ENCODE measurements around the gene TEC. TPM values are rescaled to one million over a fixed set of nuclear protein-coding genes. Genes with fewer than 3 reads are reported as not detected.

Gene TEC
- total and polyA plus RNA-seq, 2 of the 8 experiments (the other 6 are each of a cell fraction or from before 2014, with no cell fraction given) = 0.73 to 1.8 TPM

DNA sequence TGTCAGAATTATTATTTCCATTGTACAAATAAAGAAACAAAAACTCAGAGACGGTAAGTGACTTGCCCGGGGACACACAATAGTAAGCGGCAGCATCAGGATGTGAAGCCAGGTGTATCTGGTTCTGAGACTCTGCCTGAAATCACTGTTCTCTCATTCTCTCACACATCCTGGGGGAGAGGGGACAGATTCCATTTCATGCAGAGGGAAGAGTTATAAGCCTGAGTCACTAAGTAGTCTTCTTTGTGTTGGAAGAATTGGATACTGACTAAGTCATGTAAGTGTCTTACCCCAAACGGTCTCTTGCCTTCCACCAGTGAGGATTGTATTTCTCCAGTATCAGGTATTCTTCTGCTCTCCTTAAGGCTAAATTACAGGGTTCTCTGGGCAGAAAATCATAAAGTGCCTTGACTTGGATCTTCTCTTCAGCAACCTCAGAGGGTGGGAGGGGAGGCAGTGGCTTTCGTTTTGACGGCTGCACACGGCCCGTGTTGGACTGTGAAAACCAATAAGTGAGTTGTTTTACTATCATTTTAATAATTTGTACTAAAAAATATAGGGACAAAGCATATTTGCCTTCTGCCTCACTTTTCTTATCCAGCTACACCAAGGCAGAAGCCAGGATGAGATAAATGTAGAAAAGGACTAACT is 157.5 kb downstream of the TEC start:
- Histone ChIP-seq H2AFZ (ENCODE audit: low read length) (peak overlapping the region; percentile 60; the same call in 1 of the 2 replicates), H3K27ac (ENCODE audit: low read depth, low read length) (no peak overlapping the region), H4K8ac (ENCODE audit: extremely low read depth, insufficient read depth, low read length) (no peak overlapping the region), H3K27me3 (replicated peaks in 1 of 4; ENCODE audit: control insufficient read depth in 3 of 4, extremely low read depth in 1 of 4, insufficient read depth in 3 of 4, low read length in 3 of 4) (no peaks in the 10 kb centered on the region), H3K14ac (ENCODE audit: insufficient read length) (no peak overlapping the region), H3K23me2 (ENCODE audit: low read depth, low read length) (no peaks in the 10 kb centered on the region), H3K4me1 (replicated peaks in 1 of 4; ENCODE audit: control insufficient read depth in 3 of 4, insufficient read depth in 4 of 4, low read length in 3 of 4) (peaks cover 0 to 3% (median 1%) of the 10 kb centered on the region in 4 experiments; a peak in 3 of 7 replicates), H4K5ac (ENCODE audit: insufficient read length, low read depth, low read length) (no peak overlapping the region), H2BK20ac (ENCODE audit: low read length) (no peak overlapping the region), H3K79me2 (ENCODE audit: control insufficient read depth in 1 of 2, insufficient read depth in 2 of 2, low read length in 2 of 2) (no peaks in the 10 kb centered on the region), H3K9me3 (ENCODE audit: insufficient read depth in 2 of 2, low read depth in 1 of 2, low read length in 1 of 2) (no peaks in the 10 kb centered on the region), H2BK120ac (replicated peaks; ENCODE audit: low read depth, low read length) (no peak overlapping the region), H3K36me3 (ENCODE audit: control insufficient read depth in 2 of 4, insufficient read depth in 4 of 4, low read length in 3 of 4) (no peaks in the 10 kb centered on the region), H3K4me3 (ENCODE audit: extremely low read depth in 1 of 4, insufficient read depth in 2 of 4, low read depth in 3 of 4, low read length in 4 of 4) (no peak overlapping the region), H3K56ac (replicated peaks; ENCODE audit: insufficient read length, low read depth, low read length) (no peak overlapping the region), H2AK5ac (ENCODE audit: low read depth, low read length) (no peak overlapping the region), H3K18ac (ENCODE audit: extremely low read depth, low read length) (no peak overlapping the region), H2BK12ac (ENCODE audit: low read depth, low read length) (no peak overlapping the region), H3K23ac (ENCODE audit: insufficient read length) (no peak overlapping the region), H4K91ac (replicated peaks; ENCODE audit: insufficient read length, low read length) (no peak overlapping the region), H2BK15ac (ENCODE audit: low read length) (no peak overlapping the region), H3K9ac (replicated peaks in 1 of 4; ENCODE audit: extremely low read depth in 1 of 4, low read depth in 3 of 4, low read length in 3 of 4) (no peak overlapping the region), H4K20me1 (replicated peaks in 1 of 2; ENCODE audit: control insufficient read depth in 1 of 2, insufficient read depth in 2 of 2, low read length in 2 of 2) (no peaks in the 10 kb centered on the region), H3K79me1 (ENCODE audit: low read depth, low read length) (no peaks in the 10 kb centered on the region), H3K4ac (replicated peaks; ENCODE audit: insufficient read length, low read depth, low read length) (no peak overlapping the region), H2BK5ac (ENCODE audit: low read depth, low read length) (no peak overlapping the region), H3K4me2 (ENCODE audit: insufficient read depth in 1 of 2, low read depth in 2 of 2, low read length in 2 of 2) (no peak overlapping the region)
- FAIRE-seq (no peak), DNase-seq (ENCODE audit: low read depth in 1 of 2, low spot score in 2 of 2) (no peak)
- TF ChIP-seq SRF (IDR thresholded peaks at IDR 0.05; ENCODE audit: low read depth, low read length) = no peak
- TF ChIP-seq EZH2 (IDR thresholded peaks at IDR 0.05; ENCODE audit: low read depth, low read length, severe bottlenecking) = no peak
- WGBS, 2 experiments (ENCODE audit: extremely low coverage in 1 of 2, insufficient coverage in 1 of 2, insufficient read length in 1 of 2, insufficient replicate concordance in 2 of 2, low coverage in 1 of 2, low lambda C conversion rate in 2 of 2, missing lambda C conversion rate in 1 of 2) = 86% methylated on average over 8 of the region's 8 CpGs; no CpG with 5 or more reads in 1 of the 2 experiments
- ChIA-PET POLR2A (ENCODE audit: partially characterized antibody) (no interaction called here), CTCF (ENCODE audit: partially characterized antibody) (no interaction called here)

Measured in H1 (cell line).